Medulla oblongata (tissue), 1 donor: ENCODE data around the gene PAMR1.

Experiments used
- DNase-seq: peaks from one replicate; pipeline ENCODE4 v3.0.0-alpha.2; 2015; ENCODE audit errors: extremely low spot score

Gene PAMR1

GRCh38 chr11:35494957-35495490 lies 30.4 kb downstream of the PAMR1 start:
- peak; percentile 61 for DNase-seq

- no peak for DNase-seq
These were observed 34.1 kb downstream of the PAMR1 start for GRCh38 chr11:35491231-35491871.

- DNase-seq: no peak
These were observed 37.3 kb downstream of the PAMR1 start for GRCh38 chr11:35488117-35488516.

DNA sequence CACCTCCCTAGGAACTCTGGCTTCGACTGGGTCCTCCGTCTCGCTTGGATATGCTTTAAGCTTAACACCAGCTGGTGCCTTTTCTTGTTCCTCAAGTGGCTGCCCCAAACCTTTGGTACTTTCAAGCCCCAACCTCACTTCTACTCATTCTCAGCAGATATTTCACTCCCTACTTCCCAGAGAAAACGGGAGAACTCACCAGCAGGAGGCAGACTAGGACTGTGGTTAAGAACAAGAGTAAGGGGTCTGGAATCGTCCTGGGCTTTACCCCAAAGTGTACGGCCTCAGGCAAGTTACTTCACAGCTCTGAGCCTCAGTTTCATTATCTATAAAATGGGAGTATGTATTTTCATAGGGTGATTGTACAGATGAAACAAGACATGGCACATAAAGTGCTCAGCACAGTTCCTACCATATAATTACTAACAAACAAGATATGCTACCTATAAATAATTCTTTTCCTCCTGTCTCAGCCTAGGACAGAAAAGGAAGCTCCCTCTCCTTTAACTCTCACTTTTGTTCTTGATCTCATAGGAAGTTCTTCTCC lies 37.8 kb downstream of the PAMR1 start:
- peak; percentile 65 for DNase-seq

GRCh38 chr11:35486934-35487333 lies 38.5 kb downstream of the PAMR1 start:
- DNase-seq: no peak

- no peak for DNase-seq
These were observed 39.0 kb downstream of the PAMR1 start for GRCh38 chr11:35486446-35486845.

DNA sequence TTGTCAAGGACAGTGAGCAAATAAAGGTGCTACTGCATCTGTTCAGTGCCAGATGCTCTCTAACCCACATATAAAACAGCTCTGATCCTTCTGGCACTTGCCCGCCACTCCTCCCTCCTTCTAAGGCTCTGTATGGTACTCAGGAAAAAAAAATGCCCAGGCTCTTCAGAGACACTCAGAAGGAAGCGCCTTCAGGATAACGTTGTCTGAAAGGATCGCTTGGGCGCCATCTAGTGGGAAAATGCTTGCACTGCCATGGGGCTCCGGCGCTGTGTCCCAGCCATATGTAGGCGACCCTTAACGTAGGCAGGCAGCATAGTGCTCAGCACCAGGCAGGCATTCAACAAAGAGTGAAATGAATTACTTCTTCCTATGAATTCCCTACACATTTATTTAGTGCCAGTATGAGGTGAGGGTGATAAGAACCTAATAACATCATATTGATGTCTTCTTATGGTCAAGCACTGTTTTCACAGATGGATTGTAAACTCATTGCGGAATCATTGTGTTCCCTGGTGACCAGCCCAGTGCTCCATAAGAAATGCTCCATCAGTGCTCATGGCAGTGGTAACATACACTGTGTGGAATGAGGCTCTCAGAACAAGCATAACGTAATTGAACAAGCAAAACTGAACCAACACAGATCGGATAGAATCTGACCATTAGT lies 39.6 kb downstream of the PAMR1 start:
- DNase-seq: peak; percentile 84

GRCh38 chr11:35484435-35484834 lies 41.0 kb downstream of the PAMR1 start:
- DNase-seq: no peak

DNA sequence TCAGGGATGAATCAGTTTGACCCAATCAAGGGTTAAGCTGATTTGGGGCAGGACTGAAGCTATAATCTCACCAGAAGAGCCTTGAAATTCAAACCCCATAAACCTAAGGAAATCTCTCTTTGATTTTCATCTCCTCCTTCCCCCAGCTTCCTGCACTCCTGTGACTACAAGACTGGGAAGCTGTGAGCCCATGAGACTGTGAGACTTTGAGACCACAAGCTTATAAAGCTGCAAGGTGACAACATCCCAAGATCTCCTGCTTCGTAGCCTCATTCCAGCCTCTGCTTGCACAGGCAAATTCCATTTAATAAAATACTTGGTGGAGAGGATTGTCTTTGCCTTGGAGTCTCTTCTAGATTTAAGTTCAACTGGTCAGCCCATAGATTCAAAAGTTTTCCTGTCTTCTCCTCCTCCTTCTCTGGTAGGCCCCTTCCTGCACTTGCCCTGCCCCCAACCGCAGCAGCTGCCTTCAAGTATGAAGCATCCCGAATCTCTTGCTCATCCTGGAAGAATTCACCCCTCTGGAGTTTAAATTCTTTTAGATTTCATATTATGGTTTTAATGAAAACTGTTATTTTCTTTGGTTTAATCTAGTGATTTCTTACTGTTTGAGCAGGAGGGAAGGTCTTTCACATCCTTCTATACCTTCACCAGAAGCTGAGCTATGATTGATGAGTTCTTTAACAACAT lies 42.1 kb downstream of the PAMR1 start:
- no peak for DNase-seq

DNA sequence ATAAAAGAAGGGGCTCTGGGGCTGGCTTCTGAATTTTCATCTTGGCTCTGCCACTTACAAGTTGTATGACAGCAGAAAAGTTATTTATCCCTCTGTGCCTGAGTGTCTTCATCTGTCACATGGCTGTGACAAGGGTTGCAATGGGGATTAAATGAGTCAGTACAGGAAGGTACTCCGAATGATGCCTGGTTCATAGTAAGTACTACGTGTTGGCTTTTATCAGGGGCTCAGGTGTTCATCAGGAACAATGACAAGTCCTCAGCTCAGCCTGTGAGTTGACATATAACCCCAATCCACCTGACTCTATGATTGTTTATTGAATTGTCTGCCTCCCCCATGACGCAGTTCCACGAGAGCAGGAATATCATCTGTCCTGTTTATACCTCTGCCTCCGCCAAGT lies 45.7 kb downstream of the PAMR1 start:
- no peak for DNase-seq

DNA sequence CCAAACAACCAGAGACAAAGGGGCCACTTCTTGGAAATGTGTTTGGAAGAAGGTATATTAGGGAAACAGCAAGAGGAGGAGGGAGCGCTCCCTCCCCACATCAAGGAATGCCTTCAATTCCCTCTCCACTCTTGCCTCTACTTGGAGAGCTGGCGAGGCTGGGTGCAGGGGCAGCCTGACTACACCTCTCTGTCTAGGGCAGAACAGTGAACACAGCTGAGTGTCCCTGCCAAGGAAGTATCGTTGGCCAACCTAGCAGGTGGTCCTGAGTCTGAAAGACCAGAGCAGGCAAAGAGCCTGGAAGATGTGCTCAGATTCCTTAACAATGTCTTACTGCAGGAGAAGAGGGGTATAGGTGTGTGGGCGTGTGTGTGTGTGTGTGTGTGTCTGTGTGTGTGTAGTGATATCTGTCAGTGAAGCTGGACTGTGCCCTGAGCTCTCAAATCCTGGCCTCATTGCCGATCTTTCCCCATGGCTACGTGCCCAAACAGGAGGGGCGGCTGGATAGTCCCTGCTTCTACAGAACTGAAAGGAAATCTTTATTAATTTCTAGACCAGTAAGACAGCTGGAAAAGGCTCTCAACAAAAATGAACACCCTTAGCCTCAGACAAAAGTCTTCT lies 46.8 kb downstream of the PAMR1 start:
- peak; percentile 80 for DNase-seq

DNA sequence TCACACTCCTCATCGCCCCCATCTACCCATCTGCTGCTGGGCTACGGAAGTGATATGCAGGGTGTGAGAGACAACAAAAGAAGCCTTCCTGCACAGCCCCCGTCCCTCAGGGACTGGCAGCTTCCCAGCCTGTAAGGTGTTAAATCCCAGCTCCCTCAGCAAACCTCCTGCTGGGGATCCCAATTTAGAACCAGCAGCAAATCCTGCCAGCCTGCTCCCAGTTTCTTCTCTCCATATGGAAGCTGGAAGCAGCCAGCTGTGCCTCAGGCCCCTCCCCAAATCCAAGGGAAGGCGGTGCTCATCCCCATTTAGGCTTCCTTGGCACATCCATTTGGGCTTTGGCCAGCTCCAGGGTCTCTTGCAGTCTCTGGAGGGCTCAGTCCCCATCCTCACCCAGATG lies 47.5 kb downstream of the PAMR1 start:
- DNase-seq: no peak

DNA sequence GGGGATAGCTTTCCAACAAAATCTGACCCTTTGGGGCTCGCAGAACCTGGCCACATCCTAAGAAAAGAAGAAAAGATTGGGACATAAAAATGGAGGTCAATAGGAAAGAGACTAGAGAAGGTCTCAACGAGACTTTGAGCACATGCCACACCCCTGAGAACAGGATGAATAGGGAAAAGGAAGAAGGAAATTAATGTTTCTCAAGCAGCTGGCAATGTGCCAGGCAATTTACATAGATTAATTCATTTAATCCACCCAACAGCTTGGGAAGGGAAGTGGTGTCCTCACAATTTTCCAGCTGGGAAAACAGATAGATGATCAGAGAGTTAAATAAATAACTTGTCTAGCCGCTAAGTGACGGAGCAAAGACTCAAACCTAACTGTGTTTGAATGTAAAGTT lies 50.7 kb downstream of the PAMR1 start:
- DNase-seq: no peak

GRCh38 chr11:35473795-35474374 lies 51.5 kb downstream of the PAMR1 start:
- DNase-seq: no peak

DNA sequence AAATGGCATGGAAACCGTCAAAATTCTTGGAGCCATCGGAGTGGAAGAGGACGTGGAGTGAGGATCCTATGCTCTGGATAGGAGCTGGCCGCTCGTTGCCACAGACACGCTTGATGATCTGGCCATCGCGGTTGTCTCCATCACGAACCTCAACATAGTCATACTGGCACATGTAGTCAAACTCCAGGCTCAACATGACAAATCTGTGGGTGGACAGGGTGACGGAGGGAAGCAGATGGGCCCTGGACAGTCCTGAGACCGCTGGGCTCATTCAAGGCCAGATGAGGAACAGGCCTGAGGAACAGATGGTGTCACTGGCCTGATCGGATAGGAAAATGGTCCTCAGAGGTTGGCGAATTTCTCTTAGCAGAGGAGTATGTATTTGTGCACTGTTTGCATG lies 54.8 kb downstream of the PAMR1 start:
- DNase-seq: no peak

- DNase-seq: no peak
These were observed 59.4 kb downstream of the PAMR1 start for GRCh38 chr11:35466058-35466457.

GRCh38 chr11:35464308-35464707 lies 61.1 kb downstream of the PAMR1 start:
- DNase-seq: peak; percentile 60

GRCh38 chr11:35463331-35463751 lies 62.1 kb downstream of the PAMR1 start:
- DNase-seq: no peak

- no peak for DNase-seq
These were observed 63.4 kb downstream of the PAMR1 start for GRCh38 chr11:35461917-35462538.

DNA sequence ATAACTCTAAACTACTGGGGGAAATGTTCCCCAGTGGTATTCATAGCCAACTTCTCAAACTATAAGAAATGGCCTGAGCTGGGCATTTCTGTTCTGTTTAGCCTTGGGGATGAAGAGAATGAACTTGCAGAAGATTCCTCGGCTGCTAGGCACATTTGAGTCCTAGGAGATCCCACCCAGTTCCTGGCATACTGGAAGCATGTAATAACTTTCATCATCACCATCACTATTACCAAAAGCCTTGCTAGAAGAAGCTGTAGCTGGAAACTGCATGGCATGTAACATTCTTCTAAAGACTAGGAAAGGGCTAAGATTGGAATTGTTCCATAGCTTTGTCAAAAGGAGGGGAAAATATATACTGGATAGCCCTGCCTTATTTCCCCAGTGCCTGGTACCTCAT lies 65.9 kb downstream of the PAMR1 start:
- no peak for DNase-seq

DNA sequence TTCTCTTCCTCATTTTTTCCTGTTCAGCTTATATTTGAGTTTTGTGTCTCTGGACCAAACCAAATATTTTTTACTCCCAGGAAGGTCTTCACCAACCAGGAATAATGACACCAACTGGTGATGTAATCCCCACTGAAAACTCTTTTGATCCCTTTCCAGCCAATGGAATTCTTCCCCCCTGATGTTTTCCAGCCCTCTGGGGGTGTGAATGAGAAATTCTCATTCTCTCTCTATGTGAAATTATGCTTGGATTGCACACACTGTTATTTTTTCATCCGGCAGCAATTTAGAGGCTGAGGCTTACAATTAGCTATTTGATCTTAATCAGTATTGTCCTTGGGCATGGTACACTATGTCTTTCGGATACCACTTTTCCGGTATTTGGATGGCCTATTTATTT lies 66.6 kb downstream of the PAMR1 start:
- DNase-seq: no peak
